HG03565 (cell line): Measurements from ENCODE around the gene PET100.

ENCODE experiments used
- ATAC-seq: cut with Tn5 transposase; IDR thresholded peaks from one replicate; pipeline ENCODE4 v1.9.1; 2021; ENCODE audit warnings: mild to moderate bottlenecking, moderate library complexity; ENCODE audit not compliant: unreplicated experiment

PET100 gene

DNA sequence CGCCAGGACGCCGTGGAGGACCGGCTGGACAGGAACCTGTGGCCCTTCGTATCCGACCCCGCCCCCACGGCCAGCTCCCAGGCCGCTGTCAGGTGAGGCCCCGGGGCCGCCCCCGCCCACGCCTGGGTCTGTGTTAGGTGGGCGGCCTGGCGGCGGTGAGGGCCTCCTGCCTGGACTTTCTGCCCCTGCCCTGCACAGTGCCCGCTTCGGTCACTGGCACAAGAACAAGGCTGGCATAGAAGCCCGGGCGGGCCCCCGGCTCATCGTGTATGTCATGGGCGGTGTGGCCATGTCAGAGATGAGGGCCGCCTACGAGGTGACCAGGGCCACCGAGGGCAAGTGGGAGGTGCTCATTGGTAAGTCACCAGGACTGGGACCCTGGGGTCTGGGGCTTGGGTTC is 17.6 kb downstream of the PET100 start:
- no peak for ATAC-seq

DNA sequence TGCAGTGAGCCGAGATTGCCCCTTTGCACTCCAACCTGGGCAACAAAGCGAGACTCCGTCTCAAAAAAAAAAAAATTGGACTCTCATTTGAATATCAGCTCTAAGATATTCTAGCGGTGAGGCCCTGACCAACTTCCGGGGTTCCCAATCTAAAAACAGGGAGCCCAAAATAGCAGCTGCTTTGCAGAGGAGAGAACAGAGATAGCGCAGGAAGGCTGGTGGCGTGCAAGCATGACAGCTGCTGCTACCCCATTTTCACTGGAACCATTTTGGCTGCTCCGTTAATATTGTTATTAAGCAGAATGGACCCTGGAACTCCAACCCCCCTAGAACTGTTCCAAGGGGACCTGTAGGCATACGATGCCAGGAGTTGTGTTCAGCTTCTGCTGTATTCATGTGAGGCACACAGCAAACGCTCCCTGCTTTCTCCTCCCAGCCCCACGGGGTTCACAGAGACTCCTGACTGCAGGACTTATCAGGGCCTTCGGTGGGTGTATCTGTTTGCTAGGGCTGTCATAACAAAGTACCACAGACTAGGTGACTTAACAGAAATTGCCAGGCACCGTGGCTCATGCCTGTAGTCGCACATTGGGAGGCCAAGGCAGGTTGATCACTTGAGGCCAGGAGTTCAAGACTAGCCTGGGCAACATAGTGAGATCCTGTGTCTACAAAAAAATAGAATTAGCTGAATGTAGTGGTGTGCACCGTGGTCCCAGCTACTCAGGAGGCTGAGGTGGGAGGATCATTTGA is 18.8 kb downstream of the PET100 start:
- ATAC-seq, result no peak

DNA sequence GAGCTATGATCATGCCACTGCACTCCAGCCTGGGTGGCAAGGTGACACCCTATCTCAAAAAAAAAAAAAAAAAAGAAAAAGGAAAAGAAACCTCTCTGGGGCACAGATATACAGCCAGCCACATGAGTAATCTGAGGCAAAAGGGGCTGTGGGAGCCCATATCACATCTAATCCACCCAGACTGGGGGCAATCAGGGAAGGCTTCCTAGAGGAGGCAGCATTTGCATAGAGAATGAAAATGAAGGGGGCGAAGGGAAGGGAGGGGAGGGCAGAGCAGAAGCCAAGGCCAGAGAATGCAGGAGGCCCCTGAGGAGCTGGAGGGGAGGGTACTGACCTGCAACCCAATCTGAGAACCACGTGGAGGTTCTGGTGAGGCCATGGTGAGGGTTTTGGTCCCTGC is 20.6 kb downstream of the PET100 start:
- ATAC-seq, result no peak

DNA sequence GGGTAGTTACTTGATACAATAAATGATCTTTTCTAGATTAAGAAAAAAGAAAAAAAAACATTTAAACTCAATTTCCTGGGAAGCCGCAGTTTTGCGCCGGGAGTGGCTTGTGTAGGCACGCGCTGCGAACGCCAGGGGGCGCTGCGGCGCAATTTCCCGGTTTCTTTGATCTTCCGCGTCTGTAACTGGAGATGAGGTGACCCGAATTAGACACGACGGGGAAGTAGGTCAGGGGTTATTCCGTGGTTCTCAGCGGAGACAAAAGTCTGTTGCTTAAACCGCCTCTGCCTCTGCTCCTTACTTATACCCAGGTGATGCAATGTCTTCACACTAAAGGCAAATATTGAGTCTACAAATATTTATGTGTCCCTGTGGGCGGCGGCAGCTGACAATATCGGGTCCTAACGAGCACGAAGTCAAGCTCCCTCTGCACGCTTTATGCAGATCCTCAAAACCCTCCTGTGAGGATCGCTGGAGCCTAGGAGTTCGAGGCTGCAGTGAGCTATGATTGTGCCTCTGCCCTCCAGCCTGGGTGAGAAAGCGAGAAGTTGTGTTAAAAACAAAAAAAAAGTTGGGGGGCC is 22.6 kb downstream of the PET100 start:
- no peak for ATAC-seq

DNA sequence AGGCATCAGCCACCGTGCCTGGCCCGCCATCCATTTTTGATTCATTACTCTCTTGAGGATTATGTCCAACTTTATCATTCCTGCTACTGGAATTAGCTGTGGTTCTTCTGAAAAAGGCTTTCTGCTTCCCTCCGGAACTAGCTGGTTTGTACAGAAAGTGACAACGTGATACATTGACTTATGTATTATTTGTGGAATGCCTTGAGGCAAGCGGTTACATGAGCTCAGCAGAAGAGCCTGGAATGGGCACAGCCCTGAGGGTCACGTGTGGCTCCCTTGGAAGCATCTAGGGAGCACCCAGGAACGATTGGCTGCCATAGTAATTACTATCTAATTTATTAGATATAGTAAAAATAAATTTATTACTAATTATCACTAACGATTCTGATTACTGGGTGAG is 24.8 kb downstream of the PET100 start:
- no peak for ATAC-seq

DNA sequence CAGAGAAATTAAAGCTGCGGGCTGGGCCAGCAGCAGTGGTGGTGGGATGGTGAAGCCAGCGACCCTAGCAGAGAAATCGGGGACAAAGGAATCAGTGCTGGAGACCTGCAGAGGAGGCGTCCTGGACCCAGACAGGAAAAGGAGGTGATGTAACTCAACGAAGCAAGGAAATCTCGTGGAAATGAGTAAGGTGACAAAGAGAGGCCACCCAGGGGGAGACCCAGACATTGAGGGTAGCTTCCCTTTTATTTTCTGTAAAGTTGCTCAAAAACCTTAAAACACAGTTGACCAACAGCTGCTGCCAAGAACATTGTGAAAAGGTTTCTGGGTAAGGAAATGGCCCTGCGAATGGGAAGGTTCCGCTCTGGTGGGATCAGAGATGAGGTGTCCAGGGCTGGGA is 26.0 kb downstream of the PET100 start:
- no peak for ATAC-seq

DNA sequence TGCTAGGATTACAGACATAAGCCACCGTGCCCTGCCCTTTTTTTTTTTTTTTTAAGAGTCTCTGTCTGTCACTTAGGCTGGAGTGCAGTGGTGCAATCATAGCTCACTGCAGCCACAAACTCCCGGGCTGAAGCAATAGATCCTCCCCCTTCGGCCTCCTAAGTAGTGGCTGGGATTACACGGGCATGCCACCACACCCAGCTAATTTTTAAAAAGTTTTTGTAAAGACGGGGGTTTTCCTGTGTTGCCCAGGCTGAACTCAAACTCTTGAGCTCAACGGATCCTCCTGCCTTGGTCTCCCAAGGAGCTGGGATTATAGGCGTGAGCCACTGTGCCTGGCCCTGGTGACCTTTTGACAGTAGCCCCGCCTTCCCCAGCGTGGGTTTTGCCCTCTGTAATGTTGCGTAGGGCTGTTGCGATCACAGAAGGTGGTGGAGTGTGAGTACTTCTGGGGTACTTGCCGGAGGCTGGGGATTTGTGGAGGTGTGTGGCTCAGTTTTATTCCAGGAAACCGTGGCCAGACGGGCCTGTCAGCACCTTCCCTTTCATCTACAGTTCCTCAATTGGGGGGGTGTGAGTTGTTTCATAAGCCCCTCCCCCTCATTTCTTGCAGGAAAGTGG is 27.6 kb downstream of the PET100 start:
- no peak for ATAC-seq

DNA sequence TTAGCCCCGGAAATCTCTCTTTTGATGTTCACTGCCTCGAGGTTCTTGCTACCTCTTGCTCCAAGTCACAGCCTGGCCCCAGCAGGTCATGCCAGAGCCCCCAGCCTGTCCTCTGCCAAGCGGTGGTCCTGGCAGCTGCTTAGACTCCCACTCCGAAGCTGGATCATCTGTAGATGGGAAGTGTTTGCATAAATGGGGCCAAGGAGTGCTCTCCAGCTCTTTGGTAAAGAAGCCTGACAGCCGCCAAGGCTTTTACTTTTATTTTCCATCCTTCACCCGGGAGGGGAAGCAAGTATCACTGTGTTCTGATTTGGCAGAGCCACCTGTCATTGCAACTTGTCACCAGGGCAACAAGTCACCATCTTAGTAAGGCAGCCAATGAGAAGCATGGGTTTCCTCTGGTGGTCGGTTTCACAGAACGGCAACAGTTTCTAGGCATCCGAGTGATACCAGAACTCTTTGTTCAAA is 28.7 kb downstream of the PET100 start:
- peak; percentile 57 for ATAC-seq

DNA sequence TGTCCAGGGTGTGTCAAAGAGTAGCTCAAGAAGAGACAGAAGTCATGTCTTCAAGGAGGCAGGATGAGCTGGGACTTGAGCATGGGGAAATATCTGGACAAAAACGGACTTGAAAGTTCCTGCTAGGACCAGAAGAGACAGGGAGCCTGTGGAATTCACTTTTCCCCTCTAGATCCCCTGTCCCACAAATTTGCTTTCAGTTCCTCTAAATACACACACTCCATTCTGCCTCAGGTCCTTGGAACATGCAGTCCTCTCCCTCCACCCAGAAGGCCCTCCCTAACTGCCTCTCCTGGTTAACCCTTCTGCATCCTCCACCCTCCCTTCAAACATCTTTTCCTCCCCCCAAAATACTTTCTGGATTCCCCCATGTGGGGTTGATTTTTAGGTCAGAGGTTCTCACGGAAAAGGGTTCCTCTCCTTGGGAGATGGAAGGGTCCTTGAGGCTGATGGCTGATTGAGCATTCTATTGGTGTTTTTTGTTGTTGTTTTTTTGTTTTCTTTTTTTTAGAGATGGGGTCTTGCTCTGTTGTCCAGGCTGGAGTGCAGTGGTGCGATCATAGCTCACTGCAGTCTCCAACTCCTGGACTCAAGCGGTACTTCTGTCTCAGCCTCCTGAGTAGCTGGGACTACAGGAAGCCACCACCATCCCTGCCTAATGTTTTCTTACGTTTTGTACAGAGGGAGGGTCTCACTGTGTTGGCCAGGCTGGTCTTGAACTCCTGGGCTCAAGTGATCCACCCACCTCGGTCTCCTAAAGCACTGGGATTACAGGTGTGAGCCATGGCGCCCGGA is 32.3 kb downstream of the PET100 start:
- ATAC-seq, result no peak

DNA sequence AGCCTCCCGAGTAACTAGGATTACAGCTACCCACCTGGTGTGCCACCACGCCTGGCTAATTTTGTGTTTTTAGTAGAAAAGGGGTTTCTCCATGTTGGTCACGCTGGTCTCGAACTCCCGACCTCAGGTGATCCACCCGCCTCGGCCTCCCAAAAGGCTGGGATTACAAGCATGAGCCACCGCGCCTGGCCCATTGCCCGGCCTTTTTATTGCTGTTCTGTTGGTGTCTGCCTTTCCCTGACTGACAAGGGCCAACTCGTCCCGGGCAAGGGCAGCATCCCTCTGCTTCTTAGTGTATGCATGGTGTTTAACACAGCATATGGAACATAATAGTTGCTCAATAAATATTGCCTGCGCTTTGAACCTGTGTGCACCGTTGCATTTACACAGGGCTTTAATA is 33.1 kb downstream of the PET100 start:
- no peak for ATAC-seq

DNA sequence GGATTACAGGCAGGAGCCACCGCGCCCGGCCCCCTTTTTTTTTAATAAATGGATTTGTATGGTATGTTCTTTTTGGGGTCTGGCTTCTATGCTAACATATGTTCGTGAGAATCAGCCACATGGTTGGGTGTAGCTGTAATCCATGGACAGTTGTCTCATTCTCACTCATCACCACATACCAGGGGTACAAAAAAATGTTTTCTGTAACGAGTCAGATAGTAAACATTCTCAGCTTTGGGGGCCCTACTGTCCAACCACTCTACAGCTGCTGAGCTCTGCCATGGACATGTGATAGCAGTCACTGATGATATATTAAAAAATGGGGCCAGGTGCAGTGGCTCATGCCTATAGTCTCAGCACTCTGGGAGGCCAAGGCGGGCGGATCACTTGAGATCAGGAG is 34.1 kb downstream of the PET100 start:
- no peak for ATAC-seq

DNA sequence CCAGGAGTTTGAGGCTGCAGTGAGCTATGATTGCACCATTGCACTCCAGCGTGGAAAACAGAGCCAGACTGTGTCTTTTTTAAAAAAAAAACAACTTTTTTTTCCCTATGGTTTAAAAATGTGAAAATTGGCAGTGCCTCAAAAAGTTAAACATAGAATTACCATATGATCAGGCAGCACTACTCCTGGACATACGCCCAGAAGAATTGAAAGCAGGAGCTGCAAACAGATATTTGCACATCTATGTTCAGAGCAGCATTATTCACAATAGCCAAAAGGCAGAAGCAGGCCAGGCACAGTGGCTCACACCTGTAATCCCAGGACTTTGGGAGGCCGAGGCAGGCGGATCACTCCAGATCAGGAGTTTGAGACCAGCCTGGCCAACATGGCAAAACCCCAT is 35.5 kb downstream of the PET100 start:
- no peak for ATAC-seq

DNA sequence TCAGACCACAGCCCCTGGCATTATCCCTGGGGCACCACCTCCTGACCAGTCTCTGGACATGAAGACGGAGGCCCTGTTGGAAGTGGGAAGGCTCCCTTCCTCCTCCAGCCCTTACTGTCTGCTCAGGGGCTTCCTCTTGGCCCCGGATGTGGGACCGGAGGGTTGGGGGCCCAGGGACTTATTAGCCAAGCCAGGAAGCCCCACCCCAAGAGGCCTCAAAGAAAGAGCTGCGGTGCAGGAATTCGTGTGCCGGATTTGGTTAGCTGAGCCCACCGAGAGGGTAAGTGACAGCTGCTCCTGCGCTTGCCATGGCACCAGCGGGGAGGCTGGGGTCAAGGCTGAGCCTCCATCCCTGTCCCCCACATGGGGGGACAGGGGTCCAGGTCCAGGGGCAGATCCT is 39.2 kb downstream of the PET100 start, which contains the start of gene RETN:
Gene RETN, plus strand, starts transcription at position 208 of the 400 bp plus-strand sequence. CDS start 278 bp downstream, outside the sequence.
- ATAC-seq, result no peak

DNA sequence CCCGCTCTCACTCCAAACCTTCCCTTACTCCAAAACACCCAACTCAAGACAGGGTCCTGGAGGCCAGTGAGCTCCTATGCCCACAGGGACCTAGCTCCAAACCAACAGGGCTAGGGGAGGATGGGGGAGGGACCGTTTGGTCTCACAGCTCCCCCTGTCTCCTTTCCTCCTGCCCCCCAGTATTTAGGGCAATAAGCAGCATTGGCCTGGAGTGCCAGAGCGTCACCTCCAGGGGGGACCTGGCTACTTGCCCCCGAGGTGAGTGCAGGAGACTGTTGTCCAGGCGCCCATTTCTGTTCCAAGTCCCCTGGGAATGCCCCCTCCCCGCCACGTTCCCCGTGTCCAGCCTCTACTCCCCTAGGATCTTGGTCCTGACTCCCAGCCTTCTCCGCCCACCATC is 40.0 kb downstream of the PET100 start:
- ATAC-seq, result no peak

DNA sequence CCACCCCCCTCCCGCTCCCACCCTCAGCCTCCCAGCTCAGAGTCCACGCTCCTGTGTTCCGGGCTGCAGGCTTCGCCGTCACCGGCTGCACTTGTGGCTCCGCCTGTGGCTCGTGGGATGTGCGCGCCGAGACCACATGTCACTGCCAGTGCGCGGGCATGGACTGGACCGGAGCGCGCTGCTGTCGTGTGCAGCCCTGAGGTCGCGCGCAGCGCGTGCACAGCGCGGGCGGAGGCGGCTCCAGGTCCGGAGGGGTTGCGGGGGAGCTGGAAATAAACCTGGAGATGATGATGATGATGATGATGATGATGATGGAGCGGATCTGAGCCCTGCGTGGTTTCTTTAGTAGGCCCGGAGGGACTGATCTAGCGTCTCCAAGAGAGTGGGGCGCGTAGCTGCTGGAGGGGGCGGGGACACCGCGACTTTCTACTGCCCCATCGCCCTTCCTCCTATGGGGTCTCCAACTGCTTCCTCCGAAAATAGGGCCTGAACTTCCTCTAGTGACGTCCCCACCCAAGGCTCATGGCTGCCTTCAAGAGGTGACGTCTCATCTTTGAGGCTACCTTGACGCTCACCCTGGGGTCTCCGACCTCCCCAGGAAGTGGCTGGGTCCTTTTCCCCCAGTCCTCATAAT is 40.7 kb downstream of the PET100 start:
- ATAC-seq, result no peak

DNA sequence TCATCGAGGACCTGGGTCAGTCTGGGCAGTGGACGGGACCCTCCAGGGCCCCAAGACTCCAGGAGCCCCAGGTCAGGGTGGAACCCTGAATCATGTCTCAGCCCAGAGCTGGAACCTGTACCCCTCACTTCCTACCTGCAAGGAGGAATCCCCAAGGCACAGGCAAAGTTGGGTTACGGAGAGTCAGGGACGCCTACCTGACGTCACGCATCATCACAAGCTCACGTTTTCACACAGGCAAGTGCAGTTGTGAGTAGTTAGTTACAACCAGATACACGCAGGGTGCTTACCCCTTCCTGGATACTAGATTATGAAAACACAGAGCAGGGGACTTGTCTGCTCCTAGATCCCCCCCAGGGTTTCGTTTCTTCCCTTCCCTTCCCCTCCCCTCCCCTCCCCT is 41.2 kb downstream of the PET100 start:
- ATAC-seq, result no peak

DNA sequence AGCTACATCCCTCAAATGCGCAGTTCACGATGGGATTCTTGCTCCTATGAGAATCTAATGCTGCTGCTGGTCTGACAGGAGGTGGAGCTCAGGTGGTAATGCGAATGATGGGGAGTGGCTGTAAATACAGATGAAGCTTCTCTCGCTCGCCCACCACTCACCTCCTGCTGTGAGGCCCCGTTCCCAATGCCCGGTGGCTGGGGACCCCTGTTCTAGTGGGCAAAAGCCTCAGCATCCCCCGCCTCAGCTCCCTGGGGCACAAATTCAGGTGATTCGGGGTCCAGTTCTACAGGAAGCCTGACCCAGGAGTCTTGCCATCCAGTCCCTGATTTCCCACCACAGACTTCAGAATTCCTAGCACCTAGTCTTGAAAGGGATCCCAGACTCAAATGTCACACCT is 42.9 kb downstream of the PET100 start:
- ATAC-seq, result no peak

DNA sequence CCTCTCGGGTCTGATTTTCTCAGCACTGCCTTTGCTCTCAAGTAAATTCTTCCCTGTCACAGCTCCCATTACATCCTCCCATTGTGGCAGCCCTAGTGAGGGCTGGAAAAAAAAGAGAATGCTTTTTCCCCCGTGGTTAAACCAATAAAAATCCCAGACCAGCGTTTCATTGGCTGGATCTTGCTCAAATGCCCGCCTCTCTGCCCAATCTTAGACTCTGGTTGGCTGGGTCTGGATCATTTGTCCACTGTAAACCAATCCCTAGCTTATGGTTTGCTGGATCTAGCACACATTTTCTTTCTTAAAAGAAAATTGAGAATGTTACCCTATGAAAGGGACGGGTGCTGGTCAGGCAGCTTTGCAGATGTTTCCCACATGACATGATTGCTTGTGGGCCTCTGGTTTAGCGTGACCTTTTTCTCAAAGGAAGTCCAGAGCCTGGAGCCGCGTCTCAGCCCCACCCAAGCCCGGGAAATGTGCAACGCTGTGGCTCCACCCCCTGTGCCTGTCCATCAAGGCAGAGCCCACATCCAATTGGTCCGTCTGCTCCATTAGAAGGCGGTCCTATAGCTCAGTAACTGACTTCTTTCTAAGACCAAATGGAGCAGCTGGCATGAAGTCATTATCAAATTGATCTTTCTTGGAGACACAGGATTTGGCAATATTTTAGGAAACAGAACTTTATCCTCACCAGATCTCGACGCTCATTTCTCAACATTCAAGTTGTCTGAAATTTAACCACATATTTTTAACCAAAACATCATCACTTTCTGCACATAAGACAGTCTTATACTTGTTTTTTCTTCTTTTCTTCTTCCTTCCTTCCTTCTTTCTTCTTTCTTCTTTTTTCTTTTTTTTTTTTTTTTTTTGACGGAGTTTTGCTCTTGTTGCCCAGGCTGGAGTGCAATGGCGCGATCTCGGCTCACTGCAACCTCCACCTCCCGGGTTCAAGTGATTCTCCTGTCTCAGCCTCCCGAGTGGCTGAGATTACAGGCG is 44.7 kb downstream of the PET100 start:
- ATAC-seq, result no peak

DNA sequence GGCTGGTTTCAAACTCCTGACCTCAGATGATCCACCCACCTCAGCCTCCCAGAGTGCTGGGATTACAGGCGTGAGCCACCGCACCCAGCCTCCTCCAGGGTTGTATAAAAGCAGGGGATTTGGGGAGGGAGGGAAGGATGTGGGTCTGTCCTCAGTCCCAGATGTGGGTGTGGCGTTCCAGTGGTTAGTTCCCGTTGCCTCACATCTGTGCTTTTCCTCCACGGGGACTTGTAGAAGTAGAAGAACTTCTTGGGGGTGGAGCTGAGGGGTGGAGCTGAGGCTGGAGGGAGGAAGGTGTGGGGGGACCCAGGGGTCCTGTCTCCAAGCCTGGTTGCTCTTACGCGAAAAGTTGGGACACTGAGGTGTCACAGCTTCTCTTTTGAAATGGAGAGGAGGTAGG is 46.8 kb downstream of the PET100 start:
- ATAC-seq, result no peak

DNA sequence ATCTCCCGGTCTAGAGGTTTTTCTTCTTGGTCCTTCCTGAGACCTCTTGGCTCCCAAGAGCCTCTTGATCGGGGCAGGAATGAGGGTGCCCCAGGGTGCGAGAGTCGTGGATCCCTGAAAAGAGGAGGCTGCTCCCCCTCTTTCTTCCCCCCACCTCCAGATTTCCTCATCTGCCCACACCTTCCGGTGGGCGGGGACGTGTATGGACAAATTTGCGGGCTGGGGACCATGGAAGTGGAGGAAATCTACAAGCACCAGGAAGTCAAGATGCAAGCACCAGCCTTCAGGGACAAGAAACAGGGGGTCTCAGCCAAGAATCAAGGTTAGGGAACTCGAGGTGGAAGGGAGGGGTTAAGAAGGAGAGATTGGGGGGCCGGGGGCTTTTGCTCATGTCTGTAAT is 47.3 kb downstream of the PET100 start, which contains the start of gene MCEMP1:
Gene MCEMP1, plus strand, starts transcription at position 237 of the 400 bp plus-strand sequence. Its CDS starts 31 bp downstream, at position 268.
- ATAC-seq, result no peak
